Muscle layer of duodenum (tissue), 2 donors: ENCODE data around the gene SYPL1.
A peak's percentile ranks its signal among the peaks of the same experiment; 100 is the strongest.

ENCODE experiments used
- H3K27ac ChIP-seq: one replicate; pipeline ENCODE4 v1.7.0; 2013; ENCODE audit warnings: mild to moderate bottlenecking, low read length
- H3K27me3 ChIP-seq: one replicate; pipeline ENCODE4 v1.7.0; 2013; ENCODE audit warnings: low read depth, mild to moderate bottlenecking, control low read depth, low read length
- H3K36me3 ChIP-seq, 2 donors: one replicate each; pipeline ENCODE4 v1.7.0; 2013; ENCODE audit warnings: low read length in 2 of 2, control low read depth in 1 of 2, mild to moderate bottlenecking in 1 of 2; ENCODE audit not compliant: insufficient read depth in 2 of 2, control insufficient read depth in 1 of 2
- H3K4me1 ChIP-seq, 2 donors: one replicate each; pipeline ENCODE4 v1.7.0; 2013; ENCODE audit warnings: low read length in 2 of 2, mild to moderate bottlenecking in 2 of 2, control low read depth in 1 of 2, moderate library complexity in 1 of 2; ENCODE audit not compliant: insufficient read depth in 2 of 2, control insufficient read depth in 1 of 2
- H3K4me3 ChIP-seq, 2 donors: one replicate each; pipeline ENCODE4 v1.7.0; 2013; ENCODE audit warnings: low read length in 2 of 2, low read depth in 1 of 2, mild to moderate bottlenecking in 1 of 2
- H3K9me3 ChIP-seq, 2 donors: one replicate each; pipeline ENCODE4 v1.7.0; 2013; ENCODE audit warnings: low read length in 2 of 2, control low read depth in 1 of 2, mild to moderate bottlenecking in 1 of 2; ENCODE audit not compliant: control insufficient read depth in 1 of 2
- donor health status: healthy.

Gene SYPL1

GRCh38 chr7:106112118-106112971 is at the start of gene SYPL1:
Gene SYPL1, minus strand, starts transcription at chr7:106112312. Its CDS starts 104 bp downstream, at chr7:106112208.
- Histone ChIP-seq H3K27ac (peak within 1 kb of the TSS; percentile 89), H3K9me3 (no peaks in the 10 kb centered on the region), H3K4me3 (peak within 1 kb of the TSS; percentile 79 to 83), H3K27me3 (no peaks in the 10 kb centered on the region), H3K4me1 (peaks cover 18 to 22% of the 10 kb centered on the region in 2 donors), H3K36me3 (no peaks in the 10 kb centered on the region)

GRCh38 chr7:106155027-106155426 is 42.9 kb upstream of the SYPL1 start:
- Histone ChIP-seq H3K4me1 (peaks cover 0 to 18% of the 10 kb centered on the region in 2 donors), H3K27ac (no peak overlapping the region), H3K4me3 (no peak overlapping the region), H3K9me3 (no peaks in the 10 kb centered on the region), H3K36me3 (no peaks in the 10 kb centered on the region), H3K27me3 (peaks cover 3% of the 10 kb centered on the region)

GRCh38 chr7:106153891-106154449 is 41.9 kb upstream of the SYPL1 start:
- H3K27me3 ChIP-seq, result peaks cover 3% of the 10 kb centered on the region
- H3K9me3 ChIP-seq, result no peaks in the 10 kb centered on the region
- H3K4me3 ChIP-seq, result no peak overlapping the region
- H3K36me3 ChIP-seq, result no peaks in the 10 kb centered on the region
- H3K27ac ChIP-seq, result no peak overlapping the region
- H3K4me1 ChIP-seq, result peaks cover 0 to 18% of the 10 kb centered on the region in 2 donors

- peaks cover 3% of the 10 kb centered on the region for H3K27me3 ChIP-seq
- no peaks in the 10 kb centered on the region for H3K36me3 ChIP-seq
- H3K4me3 ChIP-seq, result no peak overlapping the region
- H3K4me1 ChIP-seq, result peaks cover 0 to 18% of the 10 kb centered on the region in 2 donors
- no peak overlapping the region for H3K27ac ChIP-seq
- no peaks in the 10 kb centered on the region for H3K9me3 ChIP-seq
Observed at GRCh38 chr7:106152313-106152665, 40.2 kb upstream of the SYPL1 start.

- Histone ChIP-seq H3K4me1 (peaks cover 0 to 18% of the 10 kb centered on the region in 2 donors), H3K27me3 (peaks cover 3% of the 10 kb centered on the region), H3K9me3 (no peaks in the 10 kb centered on the region), H3K4me3 (no peak overlapping the region), H3K36me3 (no peaks in the 10 kb centered on the region), H3K27ac (no peak overlapping the region)
Observed at GRCh38 chr7:106151459-106152312, 39.6 kb upstream of the SYPL1 start.

- Histone ChIP-seq H3K36me3 (no peaks in the 10 kb centered on the region), H3K9me3 (no peaks in the 10 kb centered on the region), H3K27ac (no peak overlapping the region), H3K27me3 (no peaks in the 10 kb centered on the region), H3K4me1 (peaks cover 4 to 20% of the 10 kb centered on the region in 2 donors), H3K4me3 (no peak overlapping the region)
Observed at GRCh38 chr7:106143711-106144337, 31.7 kb upstream of the SYPL1 start.

GRCh38 chr7:106142136-106142535 is 30.0 kb upstream of the SYPL1 start:
- no peaks in the 10 kb centered on the region for H3K36me3 ChIP-seq
- peaks cover 4 to 22% of the 10 kb centered on the region in 2 donors for H3K4me1 ChIP-seq
- no peaks in the 10 kb centered on the region for H3K27me3 ChIP-seq
- no peak overlapping the region for H3K4me3 ChIP-seq
- no peak overlapping the region for H3K27ac ChIP-seq
- no peaks in the 10 kb centered on the region for H3K9me3 ChIP-seq

- Histone ChIP-seq H3K9me3 (no peaks in the 10 kb centered on the region), H3K4me3 (no peak overlapping the region), H3K36me3 (no peaks in the 10 kb centered on the region), H3K27ac (peak overlapping the region; percentile 21), H3K27me3 (no peaks in the 10 kb centered on the region), H3K4me1 (peaks cover 4 to 22% of the 10 kb centered on the region in 2 donors)
Observed at GRCh38 chr7:106140406-106141173, 28.5 kb upstream of the SYPL1 start.

GRCh38 chr7:106139265-106140251 is 27.4 kb upstream of the SYPL1 start:
- H3K27me3 ChIP-seq, result no peaks in the 10 kb centered on the region
- no peak overlapping the region for H3K4me3 ChIP-seq
- no peaks in the 10 kb centered on the region for H3K9me3 ChIP-seq
- peaks cover 4 to 22% of the 10 kb centered on the region in 2 donors for H3K4me1 ChIP-seq
- H3K27ac ChIP-seq, result peak overlapping the region; percentile 49
- H3K36me3 ChIP-seq, result no peaks in the 10 kb centered on the region

- Histone ChIP-seq H3K27me3 (no peaks in the 10 kb centered on the region), H3K4me3 (no peak overlapping the region), H3K27ac (no peak overlapping the region), H3K9me3 (no peaks in the 10 kb centered on the region), H3K4me1 (peaks cover 4 to 22% of the 10 kb centered on the region in 2 donors), H3K36me3 (no peaks in the 10 kb centered on the region)
Observed at GRCh38 chr7:106138776-106139175, 26.7 kb upstream of the SYPL1 start.
